HG03520 (cell line): Measurements from ENCODE around the gene DGKI.
A peak's percentile ranks its signal among the peaks of the same experiment; 100 is the strongest.

Experiments used
- ATAC-seq: cut with Tn5 transposase; IDR thresholded peaks from one replicate; pipeline ENCODE4 v1.9.1; 2021; ENCODE audit warnings: mild to moderate bottlenecking, moderate library complexity; ENCODE audit not compliant: unreplicated experiment

DGKI gene

GRCh38 chr7:137611606-137612005 is 235.2 kb downstream of the DGKI start:
- ATAC-seq: no peak

GRCh38 chr7:137609500-137609899 is 237.3 kb downstream of the DGKI start:
- ATAC-seq: no peak

DNA sequence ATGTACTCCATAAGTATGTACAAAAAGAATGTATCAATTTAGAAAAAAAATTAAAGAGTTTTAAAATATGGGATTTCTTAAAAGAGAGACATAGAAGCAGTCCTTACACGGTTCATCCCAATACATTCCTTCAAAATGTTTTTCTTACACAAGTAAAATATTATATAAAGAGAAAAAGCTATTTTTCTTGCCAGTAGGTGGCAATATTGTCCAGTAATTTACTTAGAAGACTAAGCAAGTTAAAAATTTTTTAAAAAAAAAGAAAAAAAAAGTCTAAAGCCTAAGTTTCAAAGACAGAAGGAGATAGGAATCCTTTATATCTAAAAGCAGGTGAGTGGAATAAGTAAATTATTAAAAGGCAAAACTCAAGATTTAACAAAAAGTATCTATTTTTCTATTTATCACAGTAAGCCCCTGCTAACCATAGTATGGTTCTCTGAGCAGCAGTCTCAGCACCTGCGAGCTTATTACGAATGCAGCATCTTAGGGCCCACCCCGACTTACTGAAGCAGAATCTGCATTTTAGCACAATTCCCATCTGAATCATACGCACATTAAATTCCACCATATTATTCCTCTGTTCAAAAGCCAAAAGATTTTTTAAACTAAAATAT is 240.6 kb downstream of the DGKI start:
- no peak for ATAC-seq

GRCh38 chr7:137603043-137603442 is 243.7 kb downstream of the DGKI start:
- no peak for ATAC-seq

DNA sequence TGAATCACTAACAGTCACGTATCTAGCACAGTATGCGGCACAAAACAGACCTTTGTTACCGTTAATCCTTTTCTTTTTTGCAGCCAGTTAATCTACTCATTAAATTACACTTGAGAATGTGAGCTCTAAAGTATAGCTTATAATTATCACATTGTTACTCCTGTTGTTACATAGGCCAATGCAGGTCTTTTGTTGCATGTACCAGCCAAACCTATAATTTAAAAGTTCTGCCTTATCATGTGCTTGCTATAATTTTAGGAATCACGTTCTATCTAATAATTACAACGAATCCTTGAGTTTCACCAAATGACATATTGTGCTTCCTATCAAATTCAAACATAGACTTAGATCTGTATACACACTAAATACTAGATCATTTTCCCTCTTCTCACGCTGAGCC is 245.1 kb downstream of the DGKI start:
- no peak for ATAC-seq

DNA sequence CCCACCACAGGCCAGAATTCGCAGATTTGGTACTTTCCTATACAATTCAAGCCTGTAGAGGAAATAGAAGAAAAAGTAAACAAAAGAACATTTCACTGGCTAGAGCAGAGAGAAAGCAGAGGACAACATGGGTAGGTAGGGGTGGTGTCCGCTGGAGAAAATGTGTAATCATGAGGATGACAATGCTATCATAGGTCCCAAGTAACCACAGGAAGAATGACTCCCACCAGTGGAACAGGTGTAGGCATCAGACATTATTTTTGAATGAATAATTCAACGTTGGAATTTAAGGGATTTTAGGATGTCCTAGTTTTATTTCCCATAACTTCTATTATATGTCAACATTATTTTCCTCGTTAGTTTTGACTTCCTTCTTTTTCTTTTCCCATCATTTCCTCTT is 248.9 kb downstream of the DGKI start:
- no peak for ATAC-seq

DNA sequence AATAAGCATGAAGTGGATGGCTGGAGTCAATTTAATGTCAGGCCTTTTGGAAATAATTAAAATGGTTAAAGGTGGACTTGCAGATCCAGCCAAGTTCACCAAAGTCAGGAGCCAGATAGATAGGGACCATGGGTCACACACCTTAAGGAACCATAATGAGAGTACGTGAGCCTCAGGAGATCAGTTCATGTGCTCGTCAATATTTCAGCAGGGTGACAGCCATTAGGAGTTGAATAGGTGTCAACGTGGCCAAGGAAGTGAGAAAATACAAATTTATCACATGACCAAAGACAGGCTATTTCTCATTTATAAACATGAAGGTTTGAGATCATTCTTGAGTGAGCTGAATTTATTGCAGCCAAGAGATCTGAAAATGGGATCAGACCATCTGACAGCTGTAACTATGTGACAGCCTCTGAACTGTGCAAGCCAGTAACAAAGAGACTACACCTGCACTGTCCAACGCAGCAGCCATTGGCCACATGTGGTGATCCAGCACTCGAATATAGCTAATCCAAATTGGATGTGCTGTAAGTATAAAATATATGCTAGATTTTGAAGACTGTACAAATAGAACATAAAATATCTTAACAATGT is 253.6 kb downstream of the DGKI start:
- no peak for ATAC-seq

DNA sequence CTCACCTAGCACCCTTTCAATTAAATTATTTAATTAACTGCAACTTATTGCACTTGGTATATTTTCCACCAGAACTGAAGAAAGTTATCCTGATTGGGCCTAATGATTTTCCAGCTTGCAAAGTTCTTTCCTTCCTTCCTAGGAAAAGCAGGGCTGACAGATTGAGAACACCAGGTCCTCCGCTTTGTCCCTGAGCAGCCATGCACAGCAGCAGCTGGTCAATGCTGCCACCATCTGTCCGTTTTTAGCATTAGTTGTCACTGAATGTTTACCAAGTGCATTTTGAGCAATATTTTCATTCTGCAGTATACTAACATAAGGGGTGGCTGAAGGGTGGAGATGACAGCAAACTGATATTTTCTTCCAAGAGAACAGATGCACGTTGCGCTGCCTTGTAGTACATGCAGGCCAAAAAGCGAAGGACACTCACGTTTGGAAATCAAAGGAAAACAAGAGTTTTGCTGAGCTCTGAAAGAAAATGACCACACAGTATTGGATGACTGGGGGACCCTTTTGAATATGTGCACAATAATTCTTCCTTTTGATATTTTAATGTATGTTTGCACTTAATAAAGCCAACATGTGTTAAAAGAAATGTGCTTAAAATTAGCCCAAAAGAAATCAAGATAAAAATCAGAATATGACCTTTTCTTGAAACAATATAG is 254.4 kb downstream of the DGKI start:
- peak; percentile 87 for ATAC-seq

GRCh38 chr7:137591421-137591837 is 255.3 kb downstream of the DGKI start:
- no peak for ATAC-seq

- ATAC-seq: no peak
Observed at GRCh38 chr7:137590756-137591305, 255.9 kb downstream of the DGKI start.

- no peak for ATAC-seq
Observed at GRCh38 chr7:137590071-137590755, 256.6 kb downstream of the DGKI start.

GRCh38 chr7:137587326-137587725 is 259.4 kb downstream of the DGKI start:
- no peak for ATAC-seq

DNA sequence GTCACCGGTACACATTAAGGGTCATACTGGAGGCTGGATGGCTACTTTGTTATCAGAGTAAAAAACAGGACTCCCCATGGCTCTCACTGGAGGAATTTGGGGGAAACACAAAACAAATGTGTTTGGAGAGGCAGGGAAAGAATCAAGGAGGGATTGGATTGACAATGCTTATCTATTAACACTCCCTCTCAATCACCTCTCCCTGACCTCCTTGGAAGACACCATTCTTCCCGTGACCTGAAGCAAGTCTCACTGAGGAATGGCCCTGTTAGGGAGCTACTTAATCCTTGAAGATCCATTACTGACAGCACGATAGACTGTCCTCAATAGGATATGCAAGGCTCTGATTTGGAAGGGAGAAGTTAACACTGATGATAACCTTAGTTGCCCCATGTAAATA is 261.2 kb downstream of the DGKI start:
- ATAC-seq: no peak

- no peak for ATAC-seq
Observed at GRCh38 chr7:137583172-137583571, 263.6 kb downstream of the DGKI start.

DNA sequence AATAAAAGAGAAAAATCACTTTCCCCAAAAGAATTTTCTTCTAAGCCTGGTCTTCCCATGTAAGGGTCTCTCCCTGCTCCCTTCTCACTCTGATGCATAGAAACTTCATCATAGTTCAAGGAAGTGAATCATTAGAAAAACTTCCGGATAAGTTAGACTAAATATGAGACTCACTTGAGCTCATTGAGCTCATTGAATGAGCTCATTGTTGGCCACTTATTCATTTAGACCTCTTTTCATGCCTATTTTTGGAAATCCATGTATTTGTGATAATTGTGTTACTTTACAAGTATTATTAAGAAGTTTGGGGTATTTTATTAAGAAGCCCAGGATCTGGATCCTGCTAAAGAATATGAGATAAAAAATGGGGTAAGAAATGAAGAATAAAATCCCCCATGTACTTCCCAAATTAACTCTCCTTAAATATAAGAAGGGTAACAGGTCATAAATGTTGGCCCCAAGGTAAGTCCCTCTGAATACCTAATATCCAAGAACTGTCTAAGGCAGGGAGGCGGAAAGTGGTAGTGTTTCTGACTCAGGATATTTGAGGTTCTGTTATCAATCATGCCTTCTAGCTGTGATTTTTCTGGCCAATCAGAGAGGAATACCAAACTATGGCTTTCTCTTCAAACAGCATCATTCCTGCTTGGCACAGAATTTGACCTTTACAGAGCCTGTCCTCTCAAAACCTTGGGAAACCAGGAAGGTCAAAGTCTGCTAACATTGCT is 266.7 kb downstream of the DGKI start:
- no peak for ATAC-seq

GRCh38 chr7:137578541-137578940 is 268.2 kb downstream of the DGKI start:
- ATAC-seq: no peak

GRCh38 chr7:137577184-137577583 is 269.6 kb downstream of the DGKI start:
- no peak for ATAC-seq

DNA sequence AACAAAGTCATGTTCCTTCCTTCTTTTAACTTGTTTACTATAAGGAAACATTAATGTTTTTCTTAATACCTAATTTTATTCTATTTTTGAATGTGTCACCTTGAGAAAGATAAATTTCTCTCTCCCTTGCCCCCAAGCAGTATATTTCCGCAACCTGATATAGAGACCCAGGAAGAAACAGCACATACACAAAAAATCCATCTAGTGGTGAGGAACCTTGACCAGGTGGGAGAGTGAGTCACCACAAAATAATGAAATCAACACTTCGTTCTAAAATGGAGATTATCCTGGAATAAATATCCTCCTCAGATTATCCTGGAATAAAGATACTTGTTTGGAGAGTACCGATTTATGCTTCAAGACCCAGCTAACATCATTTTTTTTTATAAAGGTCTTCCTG is 270.3 kb downstream of the DGKI start:
- no peak for ATAC-seq

- no peak for ATAC-seq
Observed at GRCh38 chr7:137574812-137575211, 272.0 kb downstream of the DGKI start.

- ATAC-seq: no peak
Observed at GRCh38 chr7:137572056-137572784, 274.6 kb downstream of the DGKI start.
